Gastrocnemius medialis (tissue), 4 donors: ENCODE results near the gene MIER2.

Experiments
- POLR2A ChIP-seq, 2 donors: fragments of 450-650 bp; IDR thresholded peaks; one replicate each; pipeline ENCODE4 v1.6.1; 2017; ENCODE audit warnings: antibody characterized with exemption in 2 of 2, mild to moderate bottlenecking in 2 of 2, moderate library complexity in 2 of 2
- TF ChIP-seq, protein P1 (sequence below), 5 experiments: fragments of 450-650 bp in 3 of 5; fragments of 200-600 bp in 2 of 5; sonication (generic) in 2 of 5; IDR thresholded peaks in 4 of 5; conservative IDR thresholded peaks in 1 of 5; 1 replicate in 4 of 5; 2 replicates in 1 of 5; pipeline ENCODE4 v1.5.1; 2016 to 2019; ENCODE audit warnings: antibody characterized with exemption in 5 of 5, mild to moderate bottlenecking in 3 of 5, moderate library complexity in 3 of 5

DNA sequence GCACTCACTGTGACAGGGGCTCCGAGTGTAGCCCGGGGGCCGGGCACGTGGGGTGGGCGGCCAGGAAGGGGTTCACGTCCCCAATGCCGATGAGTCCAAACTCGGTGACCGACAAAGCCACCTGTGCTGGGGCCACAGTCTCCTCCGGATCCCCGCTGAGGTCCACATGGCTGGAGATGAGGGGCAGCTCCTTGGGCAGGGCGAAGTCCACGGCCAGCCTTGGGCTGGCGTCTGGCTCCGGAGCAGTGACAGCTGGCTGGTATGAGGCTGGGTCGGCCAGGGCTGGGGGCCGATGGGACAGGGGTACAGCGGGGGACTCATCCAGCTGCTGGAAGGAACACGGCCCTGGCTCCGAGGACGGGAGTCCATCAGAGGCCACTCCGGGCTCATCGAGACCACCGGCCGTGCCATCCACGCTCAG is 37.5 kb downstream of the MIER2 start:
- TF ChIP-seq, protein P1, sequence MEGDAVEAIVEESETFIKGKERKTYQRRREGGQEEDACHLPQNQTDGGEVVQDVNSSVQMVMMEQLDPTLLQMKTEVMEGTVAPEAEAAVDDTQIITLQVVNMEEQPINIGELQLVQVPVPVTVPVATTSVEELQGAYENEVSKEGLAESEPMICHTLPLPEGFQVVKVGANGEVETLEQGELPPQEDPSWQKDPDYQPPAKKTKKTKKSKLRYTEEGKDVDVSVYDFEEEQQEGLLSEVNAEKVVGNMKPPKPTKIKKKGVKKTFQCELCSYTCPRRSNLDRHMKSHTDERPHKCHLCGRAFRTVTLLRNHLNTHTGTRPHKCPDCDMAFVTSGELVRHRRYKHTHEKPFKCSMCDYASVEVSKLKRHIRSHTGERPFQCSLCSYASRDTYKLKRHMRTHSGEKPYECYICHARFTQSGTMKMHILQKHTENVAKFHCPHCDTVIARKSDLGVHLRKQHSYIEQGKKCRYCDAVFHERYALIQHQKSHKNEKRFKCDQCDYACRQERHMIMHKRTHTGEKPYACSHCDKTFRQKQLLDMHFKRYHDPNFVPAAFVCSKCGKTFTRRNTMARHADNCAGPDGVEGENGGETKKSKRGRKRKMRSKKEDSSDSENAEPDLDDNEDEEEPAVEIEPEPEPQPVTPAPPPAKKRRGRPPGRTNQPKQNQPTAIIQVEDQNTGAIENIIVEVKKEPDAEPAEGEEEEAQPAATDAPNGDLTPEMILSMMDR (IDR thresholded peaks at IDR 0.05 in 4 of 5, conservative IDR thresholded peaks at IDR 0.05 in 1 of 5), result no peak
- no peak for TF ChIP-seq POLR2A (IDR thresholded peaks at IDR 0.05)
